NT2/D1 (cell line): Measurements from ENCODE around the gene SS18.

Experiments used
- YY1 ChIP-seq: IDR thresholded peaks from 2 replicates; pipeline ENCODE4 v1.6.1; 2011; ENCODE audit not compliant: insufficient read length, insufficient read depth
- ZNF274 ChIP-seq: IDR thresholded peaks from 2 replicates; pipeline ENCODE4 v1.6.1; 2011; ENCODE audit warnings: mild to moderate bottlenecking, low read depth, low read length

DNA sequence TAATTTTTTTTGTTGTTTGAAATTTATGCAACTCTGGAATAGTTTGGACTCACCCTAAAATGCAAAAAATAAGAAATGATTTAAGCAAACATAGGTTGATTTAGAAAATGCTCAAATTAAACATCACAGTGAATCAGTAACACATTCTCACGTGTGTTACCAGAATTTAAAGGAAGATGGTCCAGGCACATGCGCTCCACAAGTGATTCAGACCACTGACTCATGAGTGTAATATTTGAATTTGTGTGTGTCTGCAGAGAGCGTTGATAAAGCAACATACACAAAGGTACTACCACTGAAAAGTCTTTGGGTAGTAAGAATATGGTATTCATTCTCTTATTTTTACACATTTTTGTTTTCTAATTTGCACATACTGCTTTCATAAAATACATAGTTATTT, 7.9 kb downstream of the SS18 start:
- TF ChIP-seq YY1, result no peak
- no peak for TF ChIP-seq ZNF274
